GM11168 (cell line): ENCODE data around the gene RPS28.
"Not testable (repeated sequence)": the region's sequence is repeated elsewhere in the genome, so short reads cannot be mapped to it uniquely, and the experiment has no call there.

Source experiments
- in situ Hi-C: fragments of 300-500 bp; cut with MboI; formaldehyde crosslinking; loops from one replicate; pipeline ENCODE4 v1.12.0; 2022; ENCODE audit warnings: low sequenced_read_pairs; ENCODE audit not compliant: unreplicated experiment

RPS28 gene

GRCh38 chr19:8340341-8341096 is 19.2 kb downstream of the RPS28 start:
- in situ Hi-C loops: no loop called here

DNA sequence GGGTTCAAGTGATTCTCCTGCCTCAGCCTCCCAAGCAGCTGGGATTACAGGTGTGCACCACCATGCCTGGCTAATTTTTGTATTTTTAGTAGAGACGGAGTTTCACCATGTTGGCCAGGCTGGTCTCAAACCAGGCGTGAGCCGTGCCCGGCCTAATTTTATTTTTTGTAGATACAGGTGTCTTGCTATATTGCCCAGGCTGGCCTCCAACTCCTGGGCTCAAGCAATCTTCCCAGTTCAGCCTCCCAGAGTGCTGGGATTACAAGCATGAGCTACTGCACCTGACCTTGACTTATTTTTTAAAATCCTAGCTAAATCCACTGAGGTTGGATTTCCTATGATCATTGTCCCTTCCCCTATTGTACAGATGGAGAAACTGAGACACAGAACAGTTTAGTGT is 20.2 kb downstream of the RPS28 start:
- in situ Hi-C loops: not testable (repeated sequence)

GRCh38 chr19:8342316-8342683 is 21.0 kb downstream of the RPS28 start:
- in situ Hi-C loops: no loop called here

DNA sequence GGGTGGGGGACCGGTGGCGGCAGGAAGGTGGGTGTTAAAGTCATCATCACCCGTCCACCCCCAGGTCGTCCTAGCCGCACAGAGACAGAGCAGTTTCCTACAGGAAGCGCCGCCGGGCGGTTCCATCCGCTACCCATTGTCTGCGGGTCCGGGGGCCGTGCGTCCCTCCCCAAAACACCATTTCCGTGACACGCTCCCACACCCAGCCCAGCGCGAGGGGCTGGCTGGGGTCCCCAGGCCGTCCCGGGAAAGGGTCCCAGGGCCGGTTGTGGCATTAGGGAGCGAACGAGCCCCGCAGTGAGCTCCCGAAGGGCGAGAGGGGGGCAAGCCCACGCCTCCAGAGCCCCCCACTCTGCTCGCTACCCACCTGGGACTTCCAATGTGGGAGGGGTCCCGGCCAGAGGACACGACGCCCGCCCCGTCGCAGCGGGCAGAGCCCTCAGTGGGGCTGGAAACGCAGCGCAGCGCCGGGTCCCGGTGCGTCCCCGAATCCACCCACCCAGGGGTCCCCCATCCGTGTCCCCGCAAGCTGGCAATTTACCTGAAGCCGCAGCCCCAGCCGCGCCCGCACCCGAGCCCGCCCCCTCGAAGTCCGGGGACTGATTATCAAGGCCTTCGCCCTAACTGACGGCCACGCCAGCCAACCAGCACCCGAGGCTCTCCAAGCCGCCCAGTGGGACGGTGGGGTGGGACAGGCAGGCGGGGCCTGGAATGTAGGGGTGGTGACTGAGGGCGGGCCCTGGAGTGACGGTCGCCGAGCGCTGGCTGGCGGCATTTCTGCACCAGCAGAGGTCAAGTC is 21.6 kb downstream of the RPS28 start, which contains the start of gene KANK3:
TSS of gene KANK3 (minus strand) at position 579 of the 799 bp plus-strand sequence. CDS start 5,434 bp downstream, outside the sequence.
- in situ Hi-C loops: no loop called here

GRCh38 chr19:8343483-8343844 is 22.2 kb downstream of the RPS28 start:
- in situ Hi-C loops: no loop called here

- in situ Hi-C loops: not testable (repeated sequence)
These were observed 28.5 kb downstream of the RPS28 start for GRCh38 chr19:8349629-8350372.

GRCh38 chr19:8352134-8352827 is 31.0 kb downstream of the RPS28 start:
- in situ Hi-C loops: no loop called here

GRCh38 chr19:8352845-8353244 is 31.5 kb downstream of the RPS28 start:
- in situ Hi-C loops: not testable (repeated sequence)

DNA sequence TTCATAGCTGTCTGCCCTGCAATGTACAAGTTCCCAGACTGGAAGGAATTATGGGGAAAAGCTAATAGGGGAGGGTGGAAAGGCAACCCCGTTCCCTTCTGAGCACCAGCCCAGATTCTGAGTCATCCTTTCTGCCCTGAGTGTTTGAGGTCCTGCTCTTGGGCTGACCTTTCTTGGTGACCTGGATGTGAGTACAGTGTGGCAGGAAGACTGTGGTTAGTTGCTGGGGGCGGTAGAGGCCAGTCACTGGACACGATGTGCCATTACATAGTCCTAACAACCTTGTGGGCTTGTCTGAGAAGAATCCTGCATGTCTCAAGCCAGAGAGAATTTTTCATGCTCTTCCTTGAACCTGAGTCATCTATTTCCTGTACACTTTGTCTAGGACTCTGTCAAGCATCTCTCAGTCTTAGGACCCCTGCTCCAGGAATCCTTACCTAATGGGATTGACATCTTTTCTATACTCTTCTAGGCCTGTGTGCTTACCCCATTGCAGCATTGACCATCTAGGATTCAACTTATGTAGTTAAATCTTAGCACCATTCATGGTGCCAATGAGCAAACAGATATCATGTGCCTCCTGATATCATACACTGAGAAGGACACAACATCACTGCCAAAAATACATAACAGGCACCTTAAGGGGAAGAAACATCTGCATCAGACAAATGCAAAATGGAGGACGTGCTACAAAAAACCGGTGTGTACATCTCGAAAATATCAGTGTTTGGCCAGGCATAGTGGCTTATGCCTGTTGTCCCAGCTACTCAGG is 34.5 kb downstream of the RPS28 start:
- in situ Hi-C loops: no loop called here

GRCh38 chr19:8357007-8357521 is 35.8 kb downstream of the RPS28 start:
- in situ Hi-C loops: no loop called here

- in situ Hi-C loops: no loop called here
These were observed 37.7 kb downstream of the RPS28 start for GRCh38 chr19:8358948-8359347.

DNA sequence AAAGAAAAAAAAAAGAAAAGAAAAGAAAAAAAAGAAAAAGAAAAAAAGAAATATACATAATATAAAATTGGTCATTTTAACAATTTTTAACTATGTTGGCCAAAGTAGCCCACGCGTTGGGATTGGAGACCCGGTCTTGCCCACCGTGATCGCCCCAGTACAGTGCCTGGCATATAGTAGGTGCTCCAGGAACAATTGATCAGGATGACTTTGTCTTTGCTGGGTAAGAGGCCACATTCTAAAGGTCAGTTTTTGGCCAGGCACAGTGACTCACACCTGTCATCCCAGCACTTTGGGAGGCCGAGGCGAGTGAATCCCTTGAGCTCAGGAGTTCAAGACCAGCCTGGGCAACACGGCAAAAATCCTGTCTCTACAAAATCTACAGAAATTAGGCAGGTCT is 38.9 kb downstream of the RPS28 start:
- in situ Hi-C loops: no loop called here

GRCh38 chr19:8361921-8362793 is 40.9 kb downstream of the RPS28 start:
- in situ Hi-C loops: no loop called here

DNA sequence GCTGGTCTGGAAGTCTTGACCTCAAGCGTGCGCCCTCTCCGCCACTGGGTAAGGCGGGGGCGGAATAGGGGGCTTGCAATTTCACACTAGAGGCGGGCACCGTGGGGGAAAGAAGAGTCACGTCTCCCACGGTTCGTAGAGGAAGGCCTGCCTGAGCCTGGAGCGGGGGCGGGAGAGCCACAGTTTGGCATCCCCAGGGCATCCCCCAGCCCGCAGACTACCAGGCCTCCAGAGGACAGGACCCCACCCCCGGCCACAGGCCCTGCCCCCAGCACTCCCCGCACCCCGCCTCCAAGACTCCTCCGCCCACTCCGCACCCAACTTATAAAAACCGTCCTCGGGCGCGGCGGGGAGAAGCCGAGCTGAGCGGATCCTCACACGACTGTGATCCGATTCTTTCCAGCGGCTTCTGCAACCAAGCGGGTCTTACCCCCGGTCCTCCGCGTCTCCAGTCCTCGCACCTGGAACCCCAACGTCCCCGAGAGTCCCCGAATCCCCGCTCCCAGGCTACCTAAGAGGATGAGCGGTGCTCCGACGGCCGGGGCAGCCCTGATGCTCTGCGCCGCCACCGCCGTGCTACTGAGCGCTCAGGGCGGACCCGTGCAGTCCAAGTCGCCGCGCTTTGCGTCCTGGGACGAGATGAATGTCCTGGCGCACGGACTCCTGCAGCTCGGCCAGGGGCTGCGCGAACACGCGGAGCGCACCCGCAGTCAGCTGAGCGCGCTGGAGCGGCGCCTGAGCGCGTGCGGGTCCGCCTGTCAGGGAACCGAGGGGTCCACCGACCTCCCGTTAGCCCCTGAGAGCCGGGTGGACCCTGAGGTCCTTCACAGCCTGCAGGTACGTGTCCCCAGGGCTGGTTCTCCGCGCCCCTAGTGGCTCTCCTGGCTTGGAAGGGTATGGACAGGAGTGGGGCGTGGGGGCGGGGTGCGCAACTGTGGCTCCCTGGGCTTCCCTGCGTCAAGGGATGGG is 42.8 kb downstream of the RPS28 start, which contains the start of gene ANGPTL4:
TSS of gene ANGPTL4 (plus strand) at position 353 of the 969 bp plus-strand sequence. CDS start at position 520, 167 bp downstream.
- in situ Hi-C loops: no loop called here

DNA sequence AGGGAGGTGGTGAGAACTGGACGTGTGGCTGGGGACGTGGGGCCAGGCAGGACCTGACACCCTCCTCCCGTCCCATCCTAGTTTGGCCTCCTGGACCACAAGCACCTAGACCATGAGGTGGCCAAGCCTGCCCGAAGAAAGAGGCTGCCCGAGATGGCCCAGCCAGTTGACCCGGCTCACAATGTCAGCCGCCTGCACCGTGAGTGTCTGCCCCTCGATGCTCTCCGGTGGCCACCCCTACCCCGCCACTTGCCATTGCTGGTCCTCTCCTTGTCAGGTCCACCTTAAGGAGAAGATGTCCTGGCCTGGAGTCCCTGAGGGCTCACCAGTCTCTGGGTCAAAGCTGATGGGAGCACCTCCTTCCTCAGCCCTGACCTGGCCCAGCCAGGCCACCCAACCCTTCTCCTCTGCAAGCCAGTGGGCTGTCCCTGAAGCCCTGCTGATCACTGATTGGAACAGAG is 44.9 kb downstream of the RPS28 start:
- in situ Hi-C loops: no loop called here

DNA sequence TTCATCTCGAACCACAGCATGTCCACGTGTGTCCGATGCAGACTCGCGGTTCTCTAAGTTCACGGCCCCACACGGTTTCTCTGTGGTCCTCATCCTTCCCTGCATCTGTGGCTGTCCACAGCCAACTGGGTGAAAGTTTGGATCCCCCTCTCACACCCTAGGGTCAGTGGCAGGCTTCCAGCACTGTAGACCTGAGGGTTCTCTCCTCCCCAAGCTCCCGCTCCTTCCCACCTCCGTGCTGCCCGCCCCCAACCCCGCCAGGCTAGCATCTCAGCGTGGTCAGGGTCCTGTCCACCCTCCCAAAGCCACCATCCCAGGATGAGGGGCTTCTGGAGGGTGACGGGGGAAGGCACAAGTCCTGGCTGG is 45.6 kb downstream of the RPS28 start:
- in situ Hi-C loops: no loop called here

GRCh38 chr19:8367327-8368001 is 46.2 kb downstream of the RPS28 start:
- in situ Hi-C loops: no loop called here
